NT2/D1 (cell line): ENCODE data around the gene FAM181A.

Experiments
- YY1 ChIP-seq: IDR thresholded peaks from 2 replicates; pipeline ENCODE4 v1.6.1; 2011; ENCODE audit not compliant: insufficient read length, insufficient read depth
- ZNF274 ChIP-seq: IDR thresholded peaks from 2 replicates; pipeline ENCODE4 v1.6.1; 2011; ENCODE audit warnings: mild to moderate bottlenecking, low read depth, low read length

GRCh38 chr14:93893661-93894261 is 33.4 kb upstream of the FAM181A start:
- no peak for TF ChIP-seq ZNF274
- no peak for TF ChIP-seq YY1
